HG03469 (cell line): Measurements from ENCODE around the gene ZNRF2.
"Not testable (repeated sequence)": the region's sequence is repeated elsewhere in the genome, so short reads cannot be mapped to it uniquely, and the experiment has no call there.

ENCODE experiments used
- ATAC-seq: cut with Tn5 transposase; IDR thresholded peaks from one replicate; pipeline ENCODE4 v1.9.1; 2021; ENCODE audit warnings: mild to moderate bottlenecking, moderate library complexity, moderate number of reproducible peaks; ENCODE audit not compliant: unreplicated experiment

ZNRF2 gene

DNA sequence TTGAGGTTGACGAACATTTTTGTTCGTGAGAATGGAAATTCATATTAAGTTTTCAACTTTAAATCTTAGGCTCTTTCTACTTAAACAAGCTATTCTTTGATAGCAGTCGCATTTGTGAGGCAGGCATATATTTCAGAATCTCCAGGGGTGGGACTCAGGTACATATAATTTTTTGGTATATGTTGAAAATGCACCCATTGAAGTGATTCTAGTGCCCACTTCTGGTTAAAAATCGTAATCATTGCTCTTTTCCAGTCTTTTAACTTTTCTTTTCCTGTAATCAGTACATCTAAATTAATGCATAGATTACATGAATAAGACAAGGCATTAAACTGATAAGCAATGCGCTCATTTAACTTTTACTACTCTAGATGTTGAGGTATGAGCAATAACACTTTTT is 67.8 kb downstream of the ZNRF2 start:
- no peak for ATAC-seq

DNA sequence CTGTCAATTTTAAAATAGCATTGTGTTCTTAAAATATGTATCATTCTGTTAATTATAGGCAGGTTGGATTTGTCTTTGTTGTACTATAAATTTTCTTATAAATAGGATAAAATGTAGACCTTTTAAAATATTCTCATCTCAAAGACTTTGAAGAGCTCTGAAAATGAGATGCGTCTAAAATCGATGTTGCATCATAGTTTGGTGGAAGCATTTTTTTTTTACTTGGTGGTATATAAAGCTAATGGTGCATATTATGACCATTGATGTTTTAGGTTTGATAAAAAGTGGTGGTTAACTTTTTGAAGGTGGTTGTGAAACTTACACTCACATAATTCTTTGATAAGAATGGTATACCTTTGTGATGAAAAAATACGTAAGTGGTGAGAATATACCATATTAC is 69.1 kb downstream of the ZNRF2 start:
- no peak for ATAC-seq

DNA sequence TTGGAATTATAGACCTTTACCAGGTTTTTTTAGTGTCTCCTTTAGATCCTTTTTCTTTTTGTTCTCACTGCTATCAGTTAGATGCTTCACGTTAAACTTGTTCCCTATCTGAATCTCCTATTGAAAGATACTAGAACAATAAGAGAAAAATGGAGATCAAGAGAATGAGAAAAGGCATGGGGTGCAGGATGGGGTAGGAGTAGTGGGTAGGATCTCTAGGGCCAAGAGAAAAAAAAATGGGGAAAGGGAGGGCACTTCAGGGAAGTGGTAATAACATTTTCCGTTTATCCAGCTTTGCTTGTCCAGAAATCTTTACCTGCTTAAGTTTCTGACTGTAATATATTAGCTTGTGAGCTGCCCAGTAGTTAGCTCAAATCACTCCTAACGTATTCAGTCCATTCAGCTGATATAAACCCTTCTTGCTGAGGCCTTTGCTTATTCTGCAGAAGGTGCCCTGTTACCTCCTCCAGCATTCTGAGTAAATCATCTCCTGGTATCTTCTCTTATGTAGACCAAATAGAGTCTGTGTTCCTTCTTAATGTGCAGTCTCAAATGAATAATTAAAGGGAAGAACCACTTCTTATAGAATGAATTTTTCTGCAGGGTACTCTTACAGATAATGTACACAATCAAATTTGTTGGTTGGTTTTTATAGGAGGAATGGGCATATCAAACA is 69.7 kb downstream of the ZNRF2 start:
- no peak for ATAC-seq

DNA sequence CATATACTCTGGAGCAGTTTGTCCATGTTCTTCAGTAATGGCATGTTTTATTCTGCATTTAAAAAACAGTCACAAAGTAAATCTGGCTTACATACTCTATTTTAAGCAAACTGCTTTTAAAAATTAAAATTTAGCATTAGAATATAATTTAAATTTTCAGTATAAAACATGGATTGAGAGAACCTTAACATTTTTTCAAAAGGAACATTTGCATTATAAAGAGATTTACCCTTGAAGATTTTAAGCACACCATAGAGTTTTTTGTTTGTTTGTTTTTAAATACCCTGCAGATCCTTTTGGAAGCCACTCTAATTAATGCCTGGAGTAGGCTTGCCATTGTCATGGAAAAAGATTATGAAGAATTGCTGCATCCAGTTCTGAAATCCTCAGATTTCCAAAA is 70.4 kb downstream of the ZNRF2 start:
- no peak for ATAC-seq

DNA sequence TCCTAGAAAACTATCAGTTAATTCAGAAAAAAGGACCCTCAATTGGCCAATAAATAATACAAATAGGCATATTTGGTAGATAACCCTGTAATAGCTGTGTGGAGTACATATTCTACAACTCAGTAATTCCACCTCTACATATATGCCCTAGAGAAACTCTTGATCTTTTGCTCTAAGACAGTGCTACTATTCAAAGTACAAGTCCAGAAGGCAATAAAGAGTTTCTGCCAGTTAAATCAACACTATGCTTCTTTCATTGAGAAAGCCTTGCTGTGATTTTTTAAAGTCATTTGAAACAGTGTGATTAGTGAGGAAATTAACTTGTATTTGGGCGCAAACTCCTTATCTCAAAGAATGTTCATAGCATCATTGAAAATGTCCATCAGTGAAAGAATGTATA is 75.6 kb downstream of the ZNRF2 start:
- no peak for ATAC-seq

DNA sequence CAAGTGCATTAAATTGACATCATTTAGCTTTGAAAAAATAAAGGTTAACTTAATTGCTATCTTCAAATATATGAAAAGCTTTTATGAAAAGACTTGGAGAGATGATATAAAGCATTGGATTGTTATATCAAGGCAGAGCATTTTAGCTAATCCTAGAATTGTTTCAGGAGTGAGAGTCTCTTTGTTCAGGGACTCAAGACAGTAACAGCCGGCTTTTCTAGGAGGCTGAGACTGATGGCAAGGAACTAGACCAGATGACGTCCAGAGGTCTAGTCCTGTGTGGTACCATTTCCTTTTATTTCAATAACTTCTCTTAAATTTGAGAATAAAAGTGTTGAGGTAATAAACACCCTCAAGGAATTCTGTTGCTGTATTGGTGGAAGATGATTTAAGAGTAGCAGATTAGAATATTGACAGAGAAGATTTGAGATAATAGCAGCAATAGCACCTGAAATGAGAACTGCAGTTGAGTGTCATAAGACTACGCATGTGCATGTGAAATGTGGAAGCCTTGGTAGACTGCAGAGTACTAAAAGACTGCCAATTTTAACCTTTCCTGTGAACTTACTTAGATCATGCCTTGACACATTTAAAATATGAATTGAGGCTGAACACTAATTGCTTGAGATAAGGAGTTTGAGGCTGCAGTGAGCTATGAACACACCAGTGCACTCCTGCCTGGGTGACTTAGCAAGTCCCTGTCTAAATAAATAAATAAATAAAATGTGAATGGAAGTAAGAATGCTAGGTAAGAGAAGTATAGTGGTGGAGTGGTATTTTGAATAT is 79.6 kb downstream of the ZNRF2 start:
- no peak for ATAC-seq

DNA sequence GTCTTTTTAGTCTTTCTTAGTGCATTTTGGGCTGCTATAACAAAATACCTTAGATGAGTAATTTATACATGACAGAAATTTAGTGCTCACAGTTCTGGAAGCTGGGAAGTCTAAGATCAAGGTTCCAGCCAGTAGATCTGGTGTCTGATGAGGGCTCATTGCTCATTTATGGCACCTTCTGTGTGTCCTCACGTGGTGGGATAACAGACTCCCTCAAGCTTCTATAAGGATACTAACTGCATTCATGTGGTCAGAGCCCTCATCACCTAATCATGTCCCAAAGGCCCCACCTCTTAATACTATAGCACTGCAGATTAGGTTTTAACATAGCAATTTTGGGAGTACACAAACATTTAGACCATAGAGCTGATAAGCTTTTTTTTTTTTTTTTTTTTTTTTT is 80.4 kb downstream of the ZNRF2 start:
- ATAC-seq = no peak

DNA sequence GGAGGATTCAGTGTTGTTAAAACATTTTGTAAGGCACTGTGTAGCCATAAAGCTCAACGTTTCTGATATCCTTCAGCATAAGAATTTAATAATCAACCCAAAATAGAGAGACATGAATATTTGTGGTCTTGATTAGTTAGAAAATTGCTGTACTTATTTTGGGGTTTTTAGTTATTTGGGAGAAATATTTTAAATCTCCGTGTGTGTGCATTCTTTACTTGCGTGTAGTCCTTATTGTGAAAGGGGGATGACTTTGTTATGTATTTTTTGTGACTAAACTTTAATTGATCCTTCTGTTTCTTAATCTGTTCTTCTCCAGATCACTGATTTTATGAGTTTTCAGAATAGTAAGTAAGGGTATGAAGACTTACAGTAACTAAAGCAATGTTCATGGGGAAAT is 81.2 kb downstream of the ZNRF2 start:
- ATAC-seq = no peak

DNA sequence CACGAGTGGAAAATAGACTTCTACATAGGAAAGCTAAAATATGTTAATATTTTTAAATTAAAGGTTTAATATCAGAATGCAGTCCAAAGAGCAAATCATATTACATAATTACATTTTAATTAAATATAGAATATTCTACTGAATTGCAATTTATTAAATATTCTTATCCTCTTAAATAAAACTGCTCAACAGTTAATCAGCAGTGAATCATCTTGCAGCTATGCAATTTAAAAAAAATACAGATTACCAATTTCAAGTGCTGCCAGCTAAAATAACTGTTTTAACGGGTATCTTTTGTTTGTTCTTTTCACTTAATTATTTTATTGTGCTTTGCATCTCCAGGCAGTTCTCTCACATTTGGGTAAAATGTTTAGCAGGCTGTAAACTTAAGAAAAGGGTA is 82.2 kb downstream of the ZNRF2 start:
- ATAC-seq = no peak

DNA sequence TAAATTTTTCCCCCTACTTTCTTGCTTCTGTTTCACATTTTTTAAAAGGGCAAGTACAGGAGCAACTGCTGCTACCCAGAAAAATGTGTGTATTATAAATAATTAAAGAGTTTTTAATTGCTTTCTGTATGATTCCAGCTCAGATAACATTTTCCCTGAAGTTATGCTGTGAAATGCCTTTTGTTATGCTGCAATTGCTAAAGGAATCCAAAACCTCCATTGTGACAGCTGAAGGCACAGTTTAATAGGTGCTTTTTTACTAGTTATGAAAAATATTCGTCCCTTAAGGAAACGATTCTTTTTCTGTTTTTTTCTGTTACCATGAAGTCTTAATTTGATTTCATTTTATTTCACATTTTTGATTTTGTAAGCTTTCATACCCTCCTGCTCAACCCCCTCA is 83.2 kb downstream of the ZNRF2 start:
- ATAC-seq = no peak

DNA sequence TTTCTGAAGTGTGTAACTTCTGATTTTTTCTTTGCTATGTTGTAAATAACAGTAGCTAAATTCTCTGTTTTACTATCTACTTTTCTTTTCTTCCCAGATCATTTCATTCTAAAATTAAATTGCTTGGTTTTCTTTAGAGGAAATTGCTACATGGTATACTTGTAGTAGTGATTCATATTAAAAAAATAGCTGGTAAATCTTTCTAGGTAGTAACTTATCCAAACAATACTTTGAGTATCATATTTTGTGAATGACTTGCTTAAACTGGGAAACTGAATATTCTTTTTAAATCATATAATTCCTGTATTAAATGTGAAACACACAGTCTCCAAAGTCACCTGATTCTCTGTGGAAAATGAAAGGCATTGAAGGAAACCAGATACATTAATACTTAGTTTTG is 85.5 kb downstream of the ZNRF2 start:
- no peak for ATAC-seq

DNA sequence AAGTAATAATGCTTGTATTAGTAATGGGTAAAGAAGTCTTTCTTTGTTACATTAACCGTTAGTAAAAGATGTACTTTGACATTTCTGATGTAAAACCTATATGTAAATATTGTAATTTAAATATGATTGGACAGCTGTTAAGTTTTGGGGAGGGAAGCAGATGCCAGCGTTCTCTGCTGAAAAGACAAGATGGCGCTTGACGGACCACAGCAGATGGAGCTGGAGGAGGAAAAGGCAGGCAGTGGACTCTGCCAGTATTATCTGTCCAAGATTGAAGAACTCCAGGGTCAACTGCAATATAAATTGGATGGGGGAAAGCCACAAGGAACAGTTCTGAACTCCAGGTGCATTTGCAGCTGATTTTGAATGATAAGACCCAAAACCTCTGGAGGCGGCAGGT is 86.9 kb downstream of the ZNRF2 start:
- ATAC-seq = no peak

DNA sequence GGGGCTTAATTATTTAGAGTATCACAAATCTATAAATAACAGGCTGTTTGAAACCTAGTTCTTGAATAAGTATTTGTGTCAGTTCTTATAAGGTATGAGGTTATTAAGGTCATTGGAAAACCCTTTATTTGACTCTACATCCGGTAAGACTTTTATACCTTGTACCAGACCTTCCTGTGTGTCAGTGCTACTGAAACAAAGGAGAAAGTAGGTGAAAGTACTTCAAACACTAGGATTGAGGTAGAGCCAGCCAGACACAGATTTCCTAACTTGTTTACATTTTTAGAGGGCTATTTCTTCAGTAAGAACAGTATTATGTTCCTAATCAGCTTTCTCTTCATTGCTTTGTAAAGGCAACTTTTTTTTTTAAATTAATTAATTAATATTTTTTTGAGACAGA is 93.9 kb downstream of the ZNRF2 start:
- no peak for ATAC-seq

DNA sequence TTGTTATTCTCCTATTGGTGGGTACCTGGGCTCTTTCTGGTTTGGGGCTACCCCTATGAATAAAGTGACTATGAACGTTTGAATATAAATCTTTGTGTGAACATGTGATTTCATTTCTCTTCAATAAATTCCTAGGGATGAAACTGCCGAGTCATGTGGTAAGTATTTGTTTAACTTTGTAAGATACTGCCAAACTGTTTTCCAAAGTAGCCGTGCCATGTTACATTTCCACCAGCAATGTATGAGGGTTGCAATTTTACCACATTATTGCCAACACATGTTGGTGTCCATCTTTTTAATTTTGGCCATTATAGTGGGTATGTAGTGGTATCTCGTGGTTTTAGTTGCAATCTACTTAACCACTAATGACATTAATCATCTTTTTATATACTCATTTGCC is 94.7 kb downstream of the ZNRF2 start:
- no peak for ATAC-seq

DNA sequence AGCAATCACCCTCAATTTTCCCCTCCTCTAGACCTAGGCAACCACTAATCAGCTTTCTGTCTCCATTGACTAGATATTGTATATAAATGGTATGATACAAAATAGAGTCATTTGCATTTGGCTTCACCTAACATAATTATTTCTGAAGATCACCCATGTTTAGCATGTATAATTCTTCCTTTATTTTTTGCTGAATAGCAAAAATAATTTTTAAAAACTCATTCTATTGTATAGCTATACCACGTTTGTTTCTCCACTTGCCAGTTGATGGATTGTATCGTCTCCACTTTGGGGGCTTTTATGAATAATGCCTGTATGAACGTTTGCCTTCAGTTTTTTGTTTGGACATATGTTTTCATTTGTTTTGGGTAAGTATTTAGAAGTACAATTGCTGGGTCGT is 95.3 kb downstream of the ZNRF2 start:
- ATAC-seq = no peak

DNA sequence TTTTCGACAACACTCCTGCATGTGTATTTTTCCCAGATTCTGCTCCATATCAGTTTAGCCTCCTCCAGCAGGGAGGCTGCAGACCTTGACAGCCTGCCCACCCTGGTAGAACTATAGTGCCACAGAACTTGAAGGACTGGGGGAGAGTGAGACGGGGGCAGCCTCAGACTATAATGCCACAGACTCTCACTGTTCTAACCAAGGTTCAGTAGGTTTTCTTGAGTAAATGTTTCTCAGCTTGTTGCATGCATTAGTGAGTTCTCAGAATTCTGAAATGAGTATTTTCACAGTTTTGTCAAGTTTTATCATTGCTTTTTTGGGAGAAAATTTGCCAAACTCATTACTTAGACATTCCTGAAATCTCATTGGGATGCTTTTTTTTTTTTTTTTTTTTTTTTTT is 95.9 kb downstream of the ZNRF2 start:
- ATAC-seq = no peak

DNA sequence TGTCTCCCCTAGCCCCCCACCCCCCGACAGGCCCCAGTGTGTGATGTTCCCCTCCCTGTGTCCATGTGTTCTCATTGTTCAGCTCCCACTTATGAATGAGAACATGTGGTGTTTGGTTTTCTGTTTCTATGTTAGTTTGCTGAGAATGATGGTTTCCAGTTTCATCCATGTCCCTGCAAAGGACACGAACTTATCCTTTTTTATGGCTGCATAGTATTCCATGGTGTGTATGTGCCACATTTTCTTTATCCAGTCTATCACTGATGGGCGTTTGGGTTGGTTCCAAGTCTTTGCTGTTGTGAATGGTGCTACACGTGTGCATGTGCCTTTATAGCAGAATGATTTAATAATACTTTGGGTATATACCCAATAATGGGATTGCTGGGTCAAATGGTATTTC is 96.4 kb downstream of the ZNRF2 start:
- not testable (repeated sequence) for ATAC-seq

DNA sequence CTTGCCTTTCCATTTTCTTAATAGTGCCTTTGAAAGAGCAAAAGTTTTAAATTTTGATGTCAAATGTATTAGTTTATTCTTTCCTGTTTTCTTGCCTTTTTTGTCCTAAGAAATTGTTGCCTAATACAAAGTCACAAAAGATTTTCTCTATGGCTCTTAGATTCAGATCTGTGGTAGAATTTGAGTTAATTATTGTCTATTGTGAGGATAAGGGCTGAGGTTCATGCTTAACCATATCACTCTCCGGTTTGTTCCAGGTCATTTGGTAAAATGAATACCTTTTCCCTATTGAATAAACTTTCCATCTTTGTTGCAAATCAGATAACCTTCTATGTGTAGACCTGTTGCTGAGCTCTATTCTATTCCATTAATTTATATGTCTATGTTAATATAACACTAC is 98.2 kb downstream of the ZNRF2 start:
- ATAC-seq = no peak

DNA sequence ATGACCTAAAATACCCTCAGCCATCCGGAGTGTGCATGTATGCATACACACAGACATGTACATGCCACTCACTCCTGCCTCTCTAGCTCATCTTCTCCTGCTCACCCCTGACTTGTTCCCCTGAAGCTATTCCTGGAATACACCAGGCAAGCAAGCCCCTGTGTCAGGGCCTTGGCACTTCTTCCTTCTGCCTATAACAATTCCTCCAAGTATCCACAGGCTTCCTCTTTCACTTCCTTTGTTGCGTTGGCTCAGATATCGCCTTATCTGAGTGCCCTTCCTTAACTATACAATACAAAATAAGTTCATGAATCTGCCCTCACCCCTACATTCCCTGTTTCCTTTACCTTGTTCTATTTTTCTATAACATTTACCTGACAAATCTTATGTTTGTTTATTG is 105.4 kb downstream of the ZNRF2 start:
- ATAC-seq = no peak

DNA sequence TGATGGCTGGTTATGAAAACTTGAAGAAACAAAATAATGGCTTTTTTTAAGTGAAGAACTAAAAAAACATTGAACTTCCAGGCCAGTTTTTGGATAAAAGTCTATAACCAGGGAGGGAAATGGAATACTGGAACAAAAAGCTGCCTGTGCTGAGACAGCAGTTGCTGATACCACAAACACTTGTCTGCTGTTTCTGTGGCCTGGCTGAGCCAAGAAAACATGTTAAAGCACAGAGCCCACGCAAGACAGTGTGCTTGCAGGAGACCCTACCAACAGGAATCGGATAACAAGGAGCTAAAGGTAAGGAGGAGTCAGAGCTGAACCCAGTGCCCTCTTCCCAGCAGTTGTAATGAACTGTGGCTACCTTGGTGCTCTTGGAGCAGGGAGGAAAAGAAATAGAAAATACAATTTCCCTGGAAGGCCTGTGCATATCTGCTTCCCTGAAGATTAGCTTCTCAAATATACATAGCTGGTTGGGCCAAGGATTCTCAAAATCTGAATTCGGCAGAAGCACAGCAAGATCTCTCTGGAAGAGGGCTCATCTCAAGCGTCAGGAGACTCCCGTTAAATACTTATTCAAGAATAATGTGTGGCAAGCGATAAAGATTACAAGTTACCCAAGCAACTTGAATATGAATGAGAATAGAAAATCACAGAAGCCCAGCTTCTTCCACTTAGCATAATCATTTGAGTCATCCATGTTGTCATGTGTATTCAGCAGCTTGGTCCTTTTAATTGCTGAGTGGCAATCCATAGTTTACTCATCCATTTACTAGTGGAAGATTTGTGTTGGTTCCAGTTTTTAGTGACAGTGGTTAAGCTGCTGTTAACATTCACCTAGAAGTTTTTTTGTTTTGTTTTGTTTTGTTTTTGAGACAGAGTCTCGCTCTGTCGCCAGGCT is 106.6 kb downstream of the ZNRF2 start:
- ATAC-seq = no peak

DNA sequence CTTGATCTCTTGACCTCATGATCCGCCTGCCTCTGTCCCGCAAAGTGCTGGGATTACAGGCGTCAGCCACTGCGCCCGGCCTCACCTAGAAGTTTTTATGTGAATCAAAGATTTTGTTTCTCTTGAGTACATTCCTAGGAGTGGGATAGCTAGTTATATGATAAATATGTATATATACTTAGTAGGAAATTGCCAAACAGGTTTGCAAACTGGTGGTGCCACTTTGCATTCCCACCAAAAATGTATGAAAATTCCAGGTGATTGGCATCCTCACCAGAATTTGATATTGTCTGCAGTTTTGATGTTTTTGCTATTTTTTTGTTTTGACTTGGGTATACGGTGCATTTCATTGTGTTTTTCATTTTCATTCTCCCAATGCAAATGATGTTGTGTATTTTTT is 107.4 kb downstream of the ZNRF2 start:
- ATAC-seq = no peak

DNA sequence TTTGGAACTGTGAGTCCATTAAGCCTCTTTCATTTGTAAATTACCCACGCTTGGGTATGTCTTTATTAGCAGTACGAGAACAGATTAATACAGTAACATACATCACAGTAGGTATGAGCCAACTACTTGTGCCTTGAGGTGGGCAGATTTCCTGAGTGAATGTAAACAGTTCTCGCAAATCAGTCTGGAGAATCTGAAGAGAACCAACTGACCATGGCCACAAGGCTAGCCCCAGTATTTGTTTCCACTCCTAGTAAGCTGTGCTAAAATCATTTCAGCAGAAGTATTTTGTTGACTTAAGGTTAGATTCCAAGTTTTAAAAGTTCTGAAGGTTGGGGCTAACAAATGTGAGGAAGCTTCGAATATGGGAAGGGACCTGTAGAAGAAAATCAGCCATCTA is 111.3 kb downstream of the ZNRF2 start:
- ATAC-seq = no peak
